Mesendoderm (in vitro differentiated cells): Measurements from ENCODE around the gene PRKAG2.

ENCODE experiments used
- DNase-seq: peaks from one replicate; pipeline ENCODE4 v3.0.0; 2013
- H2AK5ac ChIP-seq: 2 replicates; pipeline ENCODE4 v1.6.1; 2013; ENCODE audit warnings: low read length, inconsistent platforms
- H2BK120ac ChIP-seq: 2 replicates; pipeline ENCODE4 v1.6.1; 2013; ENCODE audit warnings: low read depth, mild to moderate bottlenecking, low read length, moderate library complexity, mixed read lengths
- H2BK15ac ChIP-seq: replicated peaks from 2 replicates; pipeline ENCODE4 v1.6.1; 2013; ENCODE audit warnings: low read depth, mild to moderate bottlenecking, moderate library complexity
- H2BK5ac ChIP-seq: 2 replicates; pipeline ENCODE4 v1.6.1; 2013; ENCODE audit warnings: low read length, inconsistent platforms
- H3K18ac ChIP-seq: 2 replicates; pipeline ENCODE4 v1.6.1; 2013; ENCODE audit warnings: mild to moderate bottlenecking, low read length, mixed read lengths
- H3K23ac ChIP-seq: one replicate; pipeline ENCODE4 v1.6.1; 2013; ENCODE audit warnings: low read length
- H3K27ac ChIP-seq: 2 replicates; pipeline ENCODE4 v1.5.1; 2013; ENCODE audit warnings: low read depth, mild to moderate bottlenecking, inconsistent platforms, low read length, moderate library complexity
- H3K27me3 ChIP-seq: 2 replicates; pipeline ENCODE4 v1.6.1; 2013; ENCODE audit warnings: low read length, control low read depth, mild to moderate bottlenecking, inconsistent platforms; ENCODE audit not compliant: insufficient read depth, poor library complexity
- H3K36me3 ChIP-seq: 2 replicates; pipeline ENCODE4 v1.6.1; 2013; ENCODE audit warnings: low read length, inconsistent platforms; ENCODE audit not compliant: control insufficient read depth, insufficient read depth
- H3K4ac ChIP-seq: one replicate; pipeline ENCODE4 v1.6.1; 2013; ENCODE audit warnings: low read depth, mild to moderate bottlenecking, low read length, moderate library complexity
- H3K4me1 ChIP-seq: 2 replicates; pipeline ENCODE4 v1.6.1; 2013; ENCODE audit warnings: low read depth, low read length, inconsistent platforms; ENCODE audit not compliant: control insufficient read depth
- H3K4me2 ChIP-seq: 2 replicates; pipeline ENCODE4 v1.6.1; 2013; ENCODE audit warnings: low read length
- H3K4me3 ChIP-seq: 2 replicates; pipeline ENCODE4 v1.5.1; 2013; ENCODE audit warnings: mild to moderate bottlenecking, low read length
- H3K56ac ChIP-seq: one replicate; pipeline ENCODE4 v1.6.1; 2013; ENCODE audit warnings: low read length
- H3K79me1 ChIP-seq: 2 replicates; pipeline ENCODE4 v1.6.1; 2013; ENCODE audit warnings: low read length, inconsistent platforms
- H3K79me2 ChIP-seq: 2 replicates; pipeline ENCODE4 v1.6.1; 2013; ENCODE audit warnings: mild to moderate bottlenecking, low read length; ENCODE audit not compliant: control insufficient read depth, insufficient read depth
- H3K9ac ChIP-seq: 2 replicates; pipeline ENCODE4 v1.6.1; 2013; ENCODE audit warnings: low read length, inconsistent platforms
- H4K5ac ChIP-seq: one replicate; pipeline ENCODE4 v1.6.1; 2013; ENCODE audit warnings: low read length
- H4K8ac ChIP-seq: one replicate; pipeline ENCODE4 v1.6.1; 2013; ENCODE audit warnings: low read depth, mild to moderate bottlenecking, control low read depth, low read length, moderate library complexity
- WGBS: extraction: QIAGEN DNeasy Blood & Tissue Kit; methylation state at CpG from one replicate; pipeline ENCODE4 v1.1.7; 2013; ENCODE audit warnings: low lambda C conversion rate, missing lambda C conversion rate; ENCODE audit not compliant: insufficient coverage; ENCODE audit errors: extremely low coverage; 5-methylcytosine and 5-hydroxymethylcytosine counted together

The PRKAG2 gene

DNA sequence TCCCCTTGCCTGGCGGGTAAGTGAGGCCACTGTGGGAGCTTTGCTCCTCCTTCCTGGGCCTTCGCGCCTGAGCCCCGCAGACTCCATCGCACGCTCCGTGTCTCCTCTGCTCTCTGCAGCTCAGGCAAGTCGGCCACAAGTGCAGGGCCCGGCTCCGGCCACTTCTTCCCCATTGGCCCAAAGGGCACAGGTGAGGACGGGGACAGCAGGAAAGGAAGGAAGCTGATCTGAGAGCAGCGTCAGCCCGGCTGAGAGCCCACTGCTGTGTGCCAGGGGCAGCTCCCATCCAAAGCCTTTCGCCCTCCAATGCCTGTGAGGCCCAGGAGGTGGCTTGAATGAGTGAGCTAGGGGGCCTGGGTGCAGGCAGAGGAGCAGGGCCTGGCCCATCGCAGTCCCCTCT, 323.6 kb downstream of the PRKAG2 start:
- H2AK5ac ChIP-seq = no peak overlapping the region
- no peak overlapping the region for H3K4ac ChIP-seq
- no peaks in the 10 kb centered on the region for H3K27me3 ChIP-seq
- no peak overlapping the region for H3K4me3 ChIP-seq
- H3K9ac ChIP-seq = no peak overlapping the region
- H3K56ac ChIP-seq = no peak overlapping the region
- no peak overlapping the region for H4K5ac ChIP-seq
- H2BK120ac ChIP-seq = no peak overlapping the region
- no peak overlapping the region for H3K23ac ChIP-seq
- no peak overlapping the region for H4K8ac ChIP-seq
- no peak for DNase-seq
- H3K36me3 ChIP-seq = no peaks in the 10 kb centered on the region
- no peak overlapping the region for H2BK15ac ChIP-seq
- H3K27ac ChIP-seq = no peak overlapping the region
- no peak overlapping the region for H3K18ac ChIP-seq
- no peak overlapping the region for H3K4me2 ChIP-seq
- no CpG with 5 or more reads among the region's 15 CpGs for WGBS
- no peak overlapping the region for H2BK5ac ChIP-seq
- H3K79me1 ChIP-seq = no peaks in the 10 kb centered on the region
- H3K4me1 ChIP-seq = no peaks in the 10 kb centered on the region
- no peaks in the 10 kb centered on the region for H3K79me2 ChIP-seq

DNA sequence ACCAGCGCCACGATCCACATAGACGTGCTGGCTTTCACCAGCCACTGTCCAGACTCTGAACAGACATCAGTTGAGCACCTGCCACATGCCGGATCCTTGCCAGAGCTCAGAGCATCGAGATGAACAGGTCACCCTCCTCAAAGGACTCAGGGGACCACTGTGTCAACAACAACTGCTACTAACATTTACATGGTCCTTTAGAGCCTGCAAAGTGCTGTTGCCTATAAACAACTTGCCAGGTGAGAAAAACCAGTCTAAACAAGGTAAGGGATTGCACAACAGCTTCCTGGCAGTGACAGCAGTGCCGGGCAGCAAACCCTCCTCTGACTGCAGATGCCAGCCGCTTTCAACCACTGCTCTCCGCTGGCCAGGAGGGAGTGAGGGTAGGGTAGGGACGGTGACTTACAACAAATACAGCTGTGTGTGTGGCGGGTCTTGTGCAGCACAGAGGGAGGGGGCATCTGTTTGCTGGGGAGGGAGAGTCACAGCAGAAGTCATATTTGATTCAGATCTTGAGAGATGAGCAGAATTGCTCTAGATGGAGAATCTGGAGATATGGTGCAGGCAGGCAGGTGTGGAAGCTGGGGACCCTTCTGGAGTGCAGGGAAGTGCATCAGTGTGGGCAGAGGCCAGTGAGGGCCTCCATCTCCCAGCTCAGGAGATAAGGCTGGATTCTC, 324.4 kb downstream of the PRKAG2 start:
- no peak overlapping the region for H2BK15ac ChIP-seq
- H3K36me3 ChIP-seq = no peaks in the 10 kb centered on the region
- H2AK5ac ChIP-seq = no peak overlapping the region
- WGBS = no CpG with 5 or more reads among the region's 10 CpGs
- no peak overlapping the region for H2BK120ac ChIP-seq
- H3K4me2 ChIP-seq = no peak overlapping the region
- H4K5ac ChIP-seq = no peak overlapping the region
- no peak overlapping the region for H3K4me3 ChIP-seq
- H2BK5ac ChIP-seq = no peak overlapping the region
- no peaks in the 10 kb centered on the region for H3K4me1 ChIP-seq
- no peaks in the 10 kb centered on the region for H3K27me3 ChIP-seq
- no peak overlapping the region for H4K8ac ChIP-seq
- no peak overlapping the region for H3K18ac ChIP-seq
- no peak overlapping the region for H3K27ac ChIP-seq
- no peak overlapping the region for H3K4ac ChIP-seq
- no peak overlapping the region for H3K9ac ChIP-seq
- no peaks in the 10 kb centered on the region for H3K79me1 ChIP-seq
- no peaks in the 10 kb centered on the region for H3K79me2 ChIP-seq
- H3K23ac ChIP-seq = no peak overlapping the region
- peak; percentile 17 for DNase-seq
- no peak overlapping the region for H3K56ac ChIP-seq

DNA sequence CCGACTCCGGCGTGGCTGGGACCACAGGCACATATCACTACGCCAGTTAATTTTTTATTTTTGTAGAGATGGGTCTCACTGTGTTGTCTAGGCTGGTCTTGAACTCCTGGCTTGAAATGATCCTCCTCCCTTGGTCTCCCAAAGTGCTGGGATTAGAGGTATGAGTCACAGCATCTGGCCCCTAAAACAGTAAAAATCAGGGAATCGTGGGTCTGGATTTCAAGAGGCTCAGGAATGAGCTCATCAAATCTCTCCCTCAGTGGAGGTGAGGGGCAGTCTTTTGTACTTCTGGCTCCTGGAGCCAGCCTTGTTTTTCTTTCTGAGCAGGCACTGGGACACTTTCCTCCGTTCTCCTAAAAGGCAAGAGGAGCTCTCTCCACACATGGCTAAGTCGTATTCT, 325.1 kb downstream of the PRKAG2 start:
- Histone ChIP-seq H3K4me3 (no peak overlapping the region), H3K23ac (no peak overlapping the region), H3K18ac (no peak overlapping the region), H4K5ac (no peak overlapping the region), H3K79me1 (no peaks in the 10 kb centered on the region), H2BK15ac (no peak overlapping the region), H3K27me3 (no peaks in the 10 kb centered on the region), H3K56ac (no peak overlapping the region), H3K9ac (no peak overlapping the region), H3K79me2 (no peaks in the 10 kb centered on the region), H2BK5ac (no peak overlapping the region), H3K4ac (no peak overlapping the region), H2AK5ac (no peak overlapping the region), H4K8ac (no peak overlapping the region), H3K4me2 (no peak overlapping the region), H2BK120ac (no peak overlapping the region), H3K27ac (no peak overlapping the region), H3K36me3 (no peaks in the 10 kb centered on the region), H3K4me1 (no peaks in the 10 kb centered on the region)
- DNase-seq = peak; percentile 23
- no CpG with 5 or more reads among the region's 7 CpGs for WGBS

DNA sequence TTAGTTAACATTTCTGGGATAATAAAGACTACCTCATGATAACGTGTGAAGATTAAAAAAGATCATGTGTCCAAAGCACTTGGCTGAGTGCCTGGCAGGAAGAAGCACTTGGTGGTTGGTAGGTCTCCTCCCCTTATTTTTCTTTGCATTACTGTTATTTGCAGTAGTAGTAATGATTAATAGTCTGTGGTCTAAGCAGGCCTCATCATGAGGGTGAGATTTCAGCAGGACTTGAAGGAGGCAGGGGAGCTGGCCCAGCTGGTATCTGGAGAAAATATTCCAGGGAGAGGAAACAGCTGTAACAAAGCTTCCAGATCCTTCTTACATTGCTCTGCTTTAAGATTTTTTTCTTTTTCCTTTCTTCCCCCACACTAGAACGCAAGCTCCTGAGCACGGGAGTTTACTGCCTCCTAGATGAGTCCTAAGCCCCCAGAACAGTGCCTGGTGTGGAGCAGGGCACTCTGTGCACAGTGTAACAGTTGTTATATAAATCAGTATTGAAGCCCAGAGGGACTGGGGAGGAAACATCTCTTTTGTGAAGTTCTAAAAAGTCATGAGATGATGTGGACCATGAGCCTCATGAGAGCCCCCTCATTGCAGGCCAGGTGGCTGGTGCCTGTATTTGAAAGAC, 326.1 kb downstream of the PRKAG2 start:
- DNase-seq = no peak

DNA sequence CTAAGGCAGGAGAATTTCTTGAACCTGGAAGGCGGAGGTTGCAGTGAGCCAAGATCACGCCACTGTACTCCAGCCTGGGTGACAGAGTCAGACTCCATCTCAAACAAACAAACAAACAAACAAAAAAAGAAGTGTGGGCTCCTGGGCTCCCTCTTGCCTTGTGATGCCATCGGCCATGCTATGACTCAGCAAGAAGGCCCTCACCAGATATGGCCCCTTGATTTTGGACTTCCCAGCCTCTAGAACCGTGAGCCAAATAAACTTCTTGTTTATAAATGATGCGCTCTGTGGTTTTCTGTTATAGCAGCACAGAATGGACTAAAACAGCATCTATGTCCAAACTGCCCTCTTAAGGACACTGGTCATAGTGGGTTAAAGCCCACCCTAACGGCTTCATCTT, 327.3 kb downstream of the PRKAG2 start:
- H3K56ac ChIP-seq = no peak overlapping the region
- no peak overlapping the region for H3K27ac ChIP-seq
- H3K9ac ChIP-seq = no peak overlapping the region
- no peak overlapping the region for H3K4me2 ChIP-seq
- H3K4me3 ChIP-seq = no peak overlapping the region
- H4K8ac ChIP-seq = no peak overlapping the region
- H3K36me3 ChIP-seq = no peaks in the 10 kb centered on the region
- H3K18ac ChIP-seq = no peak overlapping the region
- H2BK5ac ChIP-seq = no peak overlapping the region
- H3K4me1 ChIP-seq = no peaks in the 10 kb centered on the region
- H4K5ac ChIP-seq = no peak overlapping the region
- WGBS = no CpG with 5 or more reads among the region's 6 CpGs
- no peak overlapping the region for H3K23ac ChIP-seq
- H3K79me1 ChIP-seq = no peaks in the 10 kb centered on the region
- DNase-seq = no peak
- no peak overlapping the region for H2BK120ac ChIP-seq
- no peak overlapping the region for H2AK5ac ChIP-seq
- no peaks in the 10 kb centered on the region for H3K79me2 ChIP-seq
- H3K27me3 ChIP-seq = no peaks in the 10 kb centered on the region
- no peak overlapping the region for H2BK15ac ChIP-seq
- no peak overlapping the region for H3K4ac ChIP-seq

More for the DNA sequence above, 326.1 kb downstream of the PRKAG2 start:
- H2BK120ac ChIP-seq = no peak overlapping the region
- H3K4me2 ChIP-seq = no peak overlapping the region
- no peaks in the 10 kb centered on the region for H3K4me1 ChIP-seq
- H3K23ac ChIP-seq = no peak overlapping the region
- H3K56ac ChIP-seq = no peak overlapping the region
- no peak overlapping the region for H2BK15ac ChIP-seq
- H3K36me3 ChIP-seq = no peaks in the 10 kb centered on the region
- H3K27me3 ChIP-seq = no peaks in the 10 kb centered on the region
- H2BK5ac ChIP-seq = no peak overlapping the region
- H3K18ac ChIP-seq = no peak overlapping the region
- no peak overlapping the region for H4K8ac ChIP-seq
- no peak overlapping the region for H3K4me3 ChIP-seq
- H4K5ac ChIP-seq = no peak overlapping the region
- H2AK5ac ChIP-seq = no peak overlapping the region
- H3K79me2 ChIP-seq = no peaks in the 10 kb centered on the region
- no CpG with 5 or more reads among the region's 3 CpGs for WGBS
- no peak overlapping the region for H3K9ac ChIP-seq
- H3K27ac ChIP-seq = no peak overlapping the region
- no peak overlapping the region for H3K4ac ChIP-seq
- H3K79me1 ChIP-seq = no peaks in the 10 kb centered on the region

DNA sequence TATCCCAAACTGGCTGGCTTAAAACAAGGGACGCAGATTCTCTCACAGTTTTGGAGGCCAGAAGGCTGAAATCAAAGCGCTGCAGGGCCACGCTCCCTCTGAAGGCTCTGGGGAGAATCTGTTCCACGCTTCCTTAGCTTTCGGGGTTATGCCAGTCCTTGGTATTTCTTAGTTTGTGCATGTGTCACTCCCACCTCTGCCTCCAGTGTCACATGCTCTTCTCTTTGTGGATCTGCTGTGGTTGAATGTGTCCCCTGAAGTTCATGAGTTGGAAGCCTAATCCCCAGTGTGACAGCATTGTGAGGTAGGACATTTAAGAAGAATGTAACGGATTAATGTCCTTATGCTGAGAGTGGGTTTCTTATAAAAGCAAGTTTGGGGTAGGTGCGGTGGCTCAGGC, 327.8 kb downstream of the PRKAG2 start:
- H3K27me3 ChIP-seq = no peaks in the 10 kb centered on the region
- H4K5ac ChIP-seq = no peak overlapping the region
- no peak overlapping the region for H2BK120ac ChIP-seq
- no peak overlapping the region for H3K23ac ChIP-seq
- no peaks in the 10 kb centered on the region for H3K36me3 ChIP-seq
- H3K4me3 ChIP-seq = no peak overlapping the region
- no peak overlapping the region for H3K4ac ChIP-seq
- H2AK5ac ChIP-seq = no peak overlapping the region
- no peak overlapping the region for H3K56ac ChIP-seq
- no peak overlapping the region for H3K9ac ChIP-seq
- no peaks in the 10 kb centered on the region for H3K79me1 ChIP-seq
- no peaks in the 10 kb centered on the region for H3K4me1 ChIP-seq
- H4K8ac ChIP-seq = no peak overlapping the region
- no peak overlapping the region for H3K18ac ChIP-seq
- no peak overlapping the region for H3K4me2 ChIP-seq
- no peak overlapping the region for H2BK5ac ChIP-seq
- no peak for DNase-seq
- H2BK15ac ChIP-seq = no peak overlapping the region
- no peaks in the 10 kb centered on the region for H3K79me2 ChIP-seq
- WGBS = no CpG with 5 or more reads among the region's 7 CpGs
- no peak overlapping the region for H3K27ac ChIP-seq
